DND-41 (cell line): ENCODE data around the gene ZMAT3.

ENCODE experiments used
- ATAC-seq: fragments of 200-7000 bp; cut with Tn5 transposase; 3 replicates; pipeline ENCODE4 v1.9.1; 2021; ENCODE audit warnings: low read depth; ENCODE audit not compliant: insufficient read depth
- DNase-seq: peaks from one replicate; pipeline ENCODE4 v3.0.0-alpha.2; 2020
- H2AFZ ChIP-seq: 2 replicates; pipeline ENCODE4 v1.6.0; 2012; ENCODE audit warnings: low read depth, low read length
- H3K27ac ChIP-seq: 2 replicates; pipeline ENCODE4 v1.5.1; 2012; ENCODE audit warnings: low read length, inconsistent platforms
- H3K27me3 ChIP-seq: fragments of 200-600 bp; sonication (generic); 2 replicates; pipeline ENCODE4 v1.6.0; 2012; ENCODE audit warnings: low read length, mild to moderate bottlenecking, inconsistent platforms; ENCODE audit not compliant: insufficient read depth, poor library complexity
- H3K36me3 ChIP-seq: 2 replicates; pipeline ENCODE4 v1.5.1; 2012; ENCODE audit warnings: low read length, inconsistent platforms; ENCODE audit not compliant: insufficient read depth
- H3K4me1 ChIP-seq: 2 replicates; pipeline ENCODE4 v1.5.1; 2012; ENCODE audit warnings: mild to moderate bottlenecking, low read length; ENCODE audit not compliant: insufficient read depth
- H3K4me2 ChIP-seq: 2 replicates; pipeline ENCODE4 v1.6.0; 2012; ENCODE audit warnings: mild to moderate bottlenecking, moderate library complexity, low read length, inconsistent platforms; ENCODE audit not compliant: insufficient read depth
- H3K4me3 ChIP-seq, 2 experiments: fragments of 200-600 bp in 1 of 2; shearing (Covaris generic) in 1 of 2; 2 replicates each; pipeline ENCODE4 v1.5.1; 2012 to 2016; ENCODE audit warnings: inconsistent platforms in 2 of 2, low read length in 2 of 2, mild to moderate bottlenecking in 2 of 2, low read depth in 1 of 2, moderate library complexity in 1 of 2
- H3K79me2 ChIP-seq: 2 replicates; pipeline ENCODE4 v1.6.0; 2012; ENCODE audit warnings: low read length, inconsistent platforms; ENCODE audit not compliant: insufficient read depth
- H3K9ac ChIP-seq: 2 replicates; pipeline ENCODE4 v1.6.0; 2012; ENCODE audit warnings: low read depth, mild to moderate bottlenecking, inconsistent platforms, low read length, moderate library complexity
- H3K9me3 ChIP-seq: 2 replicates; pipeline ENCODE4 v1.5.1; 2012; ENCODE audit warnings: low read length, moderate library complexity, mild to moderate bottlenecking, inconsistent platforms; ENCODE audit not compliant: insufficient read depth, severe bottlenecking
- H4K20me1 ChIP-seq: 2 replicates; pipeline ENCODE4 v1.6.0; 2012; ENCODE audit warnings: low read length; ENCODE audit not compliant: insufficient read depth
- EZH2 ChIP-seq: IDR thresholded peaks from 3 replicates; pipeline ENCODE4 v1.6.1; 2012; ENCODE audit warnings: borderline replicate concordance, low read depth, mild to moderate bottlenecking, moderate library complexity, low read length, inconsistent platforms; ENCODE audit not compliant: severe bottlenecking
- TF ChIP-seq, protein P1 (sequence below): IDR thresholded peaks from 2 replicates; pipeline ENCODE4 v1.5.1; 2012; ENCODE audit warnings: borderline replicate concordance, low read length, moderate library complexity, mild to moderate bottlenecking; ENCODE audit not compliant: poor library complexity, severe bottlenecking; ENCODE audit errors: extremely low read depth

Gene ZMAT3

DNA sequence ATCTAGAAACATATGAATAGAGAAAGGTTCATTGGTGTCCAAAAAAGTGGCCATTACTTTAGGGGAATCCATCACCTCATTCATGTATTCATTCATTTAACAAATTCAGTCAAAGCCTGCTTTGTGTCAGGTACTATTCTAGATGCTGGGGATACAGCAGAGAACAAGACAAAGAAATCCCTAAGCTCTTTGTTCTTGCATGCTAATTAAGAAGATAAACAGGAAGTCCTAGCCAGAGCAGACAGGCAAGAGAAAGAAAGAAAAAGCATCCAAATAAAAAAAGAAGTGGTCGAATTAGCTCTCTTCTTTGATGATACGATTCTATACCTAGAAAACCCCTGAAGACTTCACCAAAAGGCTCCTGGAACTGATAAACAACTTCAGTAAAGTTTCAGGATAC lies 12.4 kb upstream of the ZMAT3 start:
- Histone ChIP-seq H3K27me3 (no peaks in the 10 kb centered on the region), H3K27ac (no peak overlapping the region), H3K4me1 (peaks cover 7% of the 10 kb centered on the region), H3K9me3 (no peaks in the 10 kb centered on the region), H3K79me2 (no peaks in the 10 kb centered on the region), H2AFZ (peak overlapping the region; percentile 53), H3K9ac (no peak overlapping the region), H3K4me3 (no peak overlapping the region), H3K36me3 (no peaks in the 10 kb centered on the region), H4K20me1 (no peaks in the 10 kb centered on the region), H3K4me2 (no peak overlapping the region)
- DNase-seq (no peak), ATAC-seq (peak; percentile 42; the same call in 1 of the 3 replicates)
- TF ChIP-seq, protein P1, sequence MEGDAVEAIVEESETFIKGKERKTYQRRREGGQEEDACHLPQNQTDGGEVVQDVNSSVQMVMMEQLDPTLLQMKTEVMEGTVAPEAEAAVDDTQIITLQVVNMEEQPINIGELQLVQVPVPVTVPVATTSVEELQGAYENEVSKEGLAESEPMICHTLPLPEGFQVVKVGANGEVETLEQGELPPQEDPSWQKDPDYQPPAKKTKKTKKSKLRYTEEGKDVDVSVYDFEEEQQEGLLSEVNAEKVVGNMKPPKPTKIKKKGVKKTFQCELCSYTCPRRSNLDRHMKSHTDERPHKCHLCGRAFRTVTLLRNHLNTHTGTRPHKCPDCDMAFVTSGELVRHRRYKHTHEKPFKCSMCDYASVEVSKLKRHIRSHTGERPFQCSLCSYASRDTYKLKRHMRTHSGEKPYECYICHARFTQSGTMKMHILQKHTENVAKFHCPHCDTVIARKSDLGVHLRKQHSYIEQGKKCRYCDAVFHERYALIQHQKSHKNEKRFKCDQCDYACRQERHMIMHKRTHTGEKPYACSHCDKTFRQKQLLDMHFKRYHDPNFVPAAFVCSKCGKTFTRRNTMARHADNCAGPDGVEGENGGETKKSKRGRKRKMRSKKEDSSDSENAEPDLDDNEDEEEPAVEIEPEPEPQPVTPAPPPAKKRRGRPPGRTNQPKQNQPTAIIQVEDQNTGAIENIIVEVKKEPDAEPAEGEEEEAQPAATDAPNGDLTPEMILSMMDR: no peak
- no peak for TF ChIP-seq EZH2

DNA sequence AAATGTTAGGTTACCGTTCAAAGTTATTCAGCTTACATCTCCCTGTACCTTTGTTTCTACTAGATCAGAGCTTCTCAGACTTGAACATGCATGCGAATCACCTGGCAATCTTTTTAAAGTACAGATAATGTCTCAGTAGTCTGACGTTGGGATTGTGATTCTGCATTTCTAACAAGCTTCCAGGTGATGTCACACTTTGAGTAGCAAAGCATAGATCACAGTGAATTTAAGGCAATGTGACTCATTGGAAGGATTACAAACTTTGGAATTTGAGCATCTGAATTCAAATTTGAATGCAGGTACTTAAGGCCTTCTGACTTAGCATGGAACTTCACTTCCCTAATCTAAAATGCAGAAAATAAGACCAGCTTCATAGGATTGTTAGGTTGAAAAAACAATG lies 10.8 kb upstream of the ZMAT3 start:
- Histone ChIP-seq H3K4me3 (no peak overlapping the region), H2AFZ (no peak overlapping the region), H3K9ac (no peak overlapping the region), H3K4me1 (peaks cover 7% of the 10 kb centered on the region), H3K79me2 (no peaks in the 10 kb centered on the region), H3K27me3 (no peaks in the 10 kb centered on the region), H3K4me2 (no peak overlapping the region), H3K36me3 (no peaks in the 10 kb centered on the region), H3K27ac (no peak overlapping the region), H3K9me3 (no peaks in the 10 kb centered on the region), H4K20me1 (no peaks in the 10 kb centered on the region)
- no peak for DNase-seq
- TF ChIP-seq, protein P1: no peak
- TF ChIP-seq EZH2: no peak
- no peak for ATAC-seq

DNA sequence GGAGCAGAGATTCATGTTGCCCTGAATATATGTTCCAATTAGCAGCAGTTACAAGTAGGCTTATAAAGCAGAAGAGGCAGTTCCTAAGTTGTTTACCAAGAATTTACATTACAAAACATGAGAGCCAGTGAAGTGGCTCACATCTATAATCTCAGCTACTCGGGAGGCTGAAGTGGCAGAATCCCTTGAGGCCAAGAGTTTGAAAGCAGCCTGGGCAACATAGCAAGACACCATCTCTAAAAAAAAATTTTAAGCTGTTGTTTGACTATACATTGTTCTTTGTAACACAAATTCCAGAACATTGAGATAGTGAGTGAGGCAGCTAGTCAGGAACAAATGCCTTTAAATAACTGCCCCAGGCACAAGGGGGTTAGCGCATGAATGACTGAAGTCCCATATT lies 10.3 kb upstream of the ZMAT3 start:
- TF ChIP-seq, protein P1: no peak
- TF ChIP-seq EZH2: no peak
- H3K36me3 ChIP-seq: no peaks in the 10 kb centered on the region

DNA sequence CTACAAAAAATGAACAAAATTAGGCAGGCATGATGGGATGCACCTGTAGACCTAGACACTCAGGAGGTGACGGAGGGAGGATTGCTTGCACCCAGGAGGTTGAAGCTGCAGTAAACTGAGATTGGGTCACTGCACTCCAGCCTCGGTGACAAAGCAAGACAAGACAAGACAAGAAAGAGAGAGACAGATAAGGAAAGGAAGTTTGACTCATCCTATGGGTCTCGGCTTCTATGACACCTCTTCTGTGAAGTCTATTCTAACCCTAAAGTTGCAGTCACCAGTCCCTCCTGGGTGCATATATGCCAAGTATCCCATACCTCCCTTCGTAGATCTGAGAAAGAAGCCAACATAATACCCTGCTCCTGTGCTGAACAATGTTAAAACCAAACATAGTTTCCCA lies 7.9 kb upstream of the ZMAT3 start:
- Histone ChIP-seq H4K20me1 (no peaks in the 10 kb centered on the region), H3K36me3 (no peaks in the 10 kb centered on the region), H2AFZ (no peak overlapping the region)

More for the DNA sequence above, 10.3 kb upstream of the ZMAT3 start:
- peaks cover 7% of the 10 kb centered on the region for H3K4me1 ChIP-seq
- DNase-seq (no peak), ATAC-seq (no peak)
- no peak overlapping the region for H3K4me3 ChIP-seq
- no peaks in the 10 kb centered on the region for H3K9me3 ChIP-seq
- no peak overlapping the region for H3K27ac ChIP-seq
- no peaks in the 10 kb centered on the region for H3K27me3 ChIP-seq
- no peak overlapping the region for H3K9ac ChIP-seq
- H3K79me2 ChIP-seq: no peaks in the 10 kb centered on the region
- H4K20me1 ChIP-seq: no peaks in the 10 kb centered on the region
- H2AFZ ChIP-seq: no peak overlapping the region
- no peak overlapping the region for H3K4me2 ChIP-seq

More for the DNA sequence above, 7.9 kb upstream of the ZMAT3 start:
- DNase-seq (no peak), ATAC-seq (no peak)
- H3K79me2 ChIP-seq: no peaks in the 10 kb centered on the region
- no peak overlapping the region for H3K4me2 ChIP-seq
- no peaks in the 10 kb centered on the region for H3K9me3 ChIP-seq
- TF ChIP-seq EZH2: no peak
- TF ChIP-seq, protein P1: no peak
- no peak overlapping the region for H3K9ac ChIP-seq
- H3K27ac ChIP-seq: no peak overlapping the region
- peaks cover 7% of the 10 kb centered on the region for H3K4me1 ChIP-seq
- H3K27me3 ChIP-seq: no peaks in the 10 kb centered on the region
- no peak overlapping the region for H3K4me3 ChIP-seq
